GM19328 (cell line): ENCODE data around the gene KRT13.

ENCODE experiments used
- ATAC-seq: cut with Tn5 transposase; IDR thresholded peaks from one replicate; pipeline ENCODE4 v1.9.1; 2021; ENCODE audit warnings: mild to moderate bottlenecking, moderate library complexity; ENCODE audit not compliant: unreplicated experiment

Gene KRT13

DNA sequence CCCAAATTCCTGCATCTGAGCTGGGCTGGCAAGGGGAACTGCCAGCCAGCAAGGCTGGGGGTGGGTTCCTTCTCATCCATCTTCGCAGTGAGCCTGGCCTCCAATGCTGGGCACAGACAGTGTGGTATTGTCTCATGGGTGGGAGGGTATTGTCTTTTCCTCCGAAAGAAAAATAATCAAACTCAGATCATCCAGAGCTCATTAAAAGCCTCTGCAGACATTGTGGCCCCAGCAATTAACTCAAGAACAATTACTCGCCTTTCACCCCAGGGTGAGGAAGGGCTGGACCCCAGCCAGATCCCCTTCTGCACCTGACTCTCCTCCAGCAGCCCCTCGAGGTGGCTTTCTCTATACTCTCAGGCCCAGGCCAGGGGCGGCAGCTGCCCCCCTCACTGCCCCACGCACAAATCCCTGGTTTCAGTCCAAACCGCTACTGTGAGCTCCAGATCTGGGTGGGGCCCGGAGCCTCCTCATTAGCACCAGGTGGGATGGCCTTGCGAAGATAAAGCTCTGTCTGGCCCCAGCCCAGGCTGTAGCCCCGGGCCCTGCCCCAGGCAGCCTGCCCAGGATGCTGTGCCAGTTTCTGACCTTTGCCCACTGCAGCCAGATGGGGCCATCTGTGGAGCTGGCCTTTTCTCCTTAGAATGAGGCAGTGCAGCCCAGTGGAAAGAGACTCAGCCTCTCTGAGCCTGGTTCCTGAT, 15.6 kb upstream of the KRT13 start:
- ATAC-seq, result no peak

DNA sequence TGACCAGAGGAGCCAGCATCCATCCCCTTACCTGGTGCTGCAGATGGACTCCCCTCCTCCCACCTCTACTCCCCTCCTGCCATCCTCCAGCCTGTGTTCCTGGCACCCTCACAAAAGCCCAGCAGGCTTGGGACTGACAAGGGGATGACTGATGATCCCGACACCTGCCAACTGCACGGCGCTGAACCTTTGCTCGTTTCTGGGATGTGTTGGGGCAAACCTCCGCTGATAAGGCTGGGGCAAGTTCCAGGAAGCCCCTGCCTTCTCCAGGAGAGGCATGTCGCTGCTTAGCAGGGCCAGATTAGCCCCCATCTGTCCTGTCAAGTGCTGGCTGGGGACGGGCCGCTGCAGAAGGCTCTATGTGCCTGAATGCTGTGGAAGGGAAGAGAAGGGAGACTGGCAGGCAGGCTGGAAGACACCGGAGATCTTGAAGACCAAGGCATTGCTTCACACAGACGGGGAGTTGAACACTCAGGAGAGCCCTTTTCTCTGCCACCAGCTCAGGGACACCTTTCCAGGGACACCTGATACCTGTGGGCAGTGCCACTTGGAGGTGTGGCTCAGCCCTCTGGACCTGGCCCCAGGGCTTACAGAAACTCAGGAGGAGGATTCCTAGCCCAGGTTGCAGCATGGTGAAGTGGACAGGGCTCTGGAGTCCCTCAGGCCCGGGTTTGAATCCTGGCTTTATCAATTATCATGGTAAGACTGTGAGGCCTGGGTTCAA, 14.3 kb upstream of the KRT13 start:
- no peak for ATAC-seq

DNA sequence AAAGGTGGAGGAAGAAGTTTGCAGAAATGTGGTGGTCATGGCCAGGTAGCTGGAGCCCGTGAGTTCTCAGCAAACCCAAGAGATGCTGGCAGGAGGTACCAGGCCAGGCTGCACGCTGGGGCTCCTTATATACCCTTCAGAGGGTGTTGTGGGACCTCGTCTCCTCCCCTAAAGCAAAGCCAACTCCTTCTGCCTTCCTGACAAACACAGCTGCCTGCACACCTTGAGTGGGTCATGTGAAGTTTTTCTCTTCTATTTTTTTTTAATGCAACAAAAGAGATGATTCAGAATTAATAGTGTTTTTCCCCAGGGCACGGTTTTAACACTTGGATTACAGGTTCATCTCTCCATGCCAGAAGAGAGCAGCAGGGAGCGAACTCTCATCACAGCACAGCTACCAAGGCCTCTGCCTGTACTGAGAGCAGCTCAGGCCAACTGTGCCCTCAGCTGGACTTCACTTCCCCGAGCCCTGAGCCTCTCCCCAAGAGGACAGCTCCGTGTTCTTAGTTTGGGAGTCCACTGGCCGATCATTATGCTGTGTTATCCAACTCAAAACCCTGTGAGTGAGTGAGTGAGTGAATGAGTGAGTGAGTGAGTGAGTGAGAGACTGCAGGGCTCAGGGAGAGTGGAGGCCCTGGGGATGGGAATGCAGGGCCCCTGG, 13.5 kb upstream of the KRT13 start, which contains the start of gene KRT15:
Gene KRT15, minus strand, starts transcription at position 102 of the 661 bp plus-strand sequence. Its CDS starts 63 bp downstream, at position 39.
- ATAC-seq, result no peak

DNA sequence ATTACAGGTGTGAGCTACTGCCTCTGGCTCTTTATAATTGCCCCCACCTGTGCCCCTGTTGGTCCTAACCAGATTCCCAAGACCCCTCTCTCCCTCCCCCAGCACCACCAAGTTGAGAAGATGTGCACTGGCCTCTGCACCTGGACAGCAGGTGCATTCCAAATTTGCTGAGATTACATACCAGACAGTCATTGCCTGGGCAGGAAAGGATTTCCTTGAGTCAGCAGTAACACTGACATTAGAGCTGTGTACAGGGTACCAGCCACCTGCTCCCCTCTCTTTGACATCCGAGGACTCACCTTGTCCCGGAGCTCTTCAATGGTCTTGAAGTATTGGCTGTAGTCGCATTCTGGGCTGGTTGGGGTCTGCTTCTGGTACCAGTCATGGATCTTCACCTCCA, 12.6 kb upstream of the KRT13 start:
- ATAC-seq, result no peak

DNA sequence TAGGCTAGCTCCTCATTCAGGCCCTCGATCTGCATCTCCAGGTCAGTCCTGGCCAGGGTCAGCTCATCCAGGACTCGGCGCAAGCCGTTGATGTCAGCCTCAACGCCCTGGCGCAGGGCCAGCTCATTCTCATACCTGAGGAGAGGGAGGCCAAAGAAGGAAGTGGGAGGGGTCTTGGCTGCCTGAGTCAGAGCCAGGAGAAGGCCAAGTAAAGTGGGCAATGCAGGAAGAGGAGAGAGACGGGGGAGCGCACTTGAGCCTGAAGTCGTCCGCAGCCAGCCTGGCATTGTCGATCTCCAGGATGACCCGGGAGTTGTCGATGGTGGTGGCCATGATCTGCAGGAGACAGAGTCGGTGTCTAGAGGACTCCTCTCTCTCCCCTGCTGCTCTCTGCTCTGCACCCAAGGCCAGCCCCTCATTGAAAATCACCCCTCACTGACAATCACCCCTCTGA, 11.4 kb upstream of the KRT13 start:
- ATAC-seq, result no peak

DNA sequence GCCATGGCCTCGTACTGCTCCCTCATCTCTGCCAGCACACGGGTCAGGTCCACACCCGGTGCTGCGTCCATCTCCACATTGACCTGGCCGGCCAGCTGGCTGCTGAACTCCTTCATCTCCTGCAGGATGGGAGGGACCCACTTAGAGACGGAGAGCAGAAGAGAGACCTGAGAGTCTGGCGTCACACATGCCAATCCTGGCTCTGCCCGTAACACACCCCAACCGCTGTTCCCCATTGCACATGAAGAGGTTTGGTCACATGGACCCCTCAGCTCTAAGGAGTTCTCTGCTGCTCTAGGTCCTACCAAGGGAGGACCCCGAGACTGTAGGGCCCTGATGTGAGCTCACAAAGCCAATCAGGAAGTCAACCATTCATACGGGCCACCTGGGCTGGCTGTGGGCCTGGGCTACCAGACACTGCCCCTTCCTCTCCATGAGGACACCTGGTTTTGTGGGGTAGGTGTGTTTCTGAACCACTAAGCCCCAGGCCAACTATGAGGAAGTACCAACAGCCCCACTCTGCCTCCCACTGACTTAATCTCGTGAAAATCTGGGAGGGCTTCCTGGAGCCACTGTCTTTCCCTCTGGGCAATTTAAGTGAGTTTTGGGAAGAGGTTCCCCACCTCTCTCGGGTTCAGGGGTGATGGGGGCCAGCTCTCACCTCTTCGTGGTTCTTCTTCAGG, 10.9 kb upstream of the KRT13 start:
- ATAC-seq, result no peak

DNA sequence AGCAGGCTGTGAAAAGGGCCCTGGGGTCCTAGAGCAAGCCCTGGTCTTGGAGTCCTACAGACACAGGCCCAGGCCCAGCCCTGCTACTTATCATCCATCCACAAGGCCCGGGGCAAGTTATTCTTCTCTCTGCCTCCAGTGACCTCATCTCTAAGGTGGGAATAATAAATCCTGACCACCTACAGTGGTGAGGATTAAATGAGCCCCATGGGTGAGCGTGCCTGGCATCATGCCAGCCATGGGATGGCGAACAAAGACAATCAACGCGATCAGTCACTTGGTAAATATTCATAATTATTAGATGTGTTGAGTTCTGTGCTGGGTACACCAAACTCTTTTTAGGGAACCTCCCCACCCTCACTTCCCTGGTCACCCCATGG, 7.7 kb upstream of the KRT13 start:
- no peak for ATAC-seq

DNA sequence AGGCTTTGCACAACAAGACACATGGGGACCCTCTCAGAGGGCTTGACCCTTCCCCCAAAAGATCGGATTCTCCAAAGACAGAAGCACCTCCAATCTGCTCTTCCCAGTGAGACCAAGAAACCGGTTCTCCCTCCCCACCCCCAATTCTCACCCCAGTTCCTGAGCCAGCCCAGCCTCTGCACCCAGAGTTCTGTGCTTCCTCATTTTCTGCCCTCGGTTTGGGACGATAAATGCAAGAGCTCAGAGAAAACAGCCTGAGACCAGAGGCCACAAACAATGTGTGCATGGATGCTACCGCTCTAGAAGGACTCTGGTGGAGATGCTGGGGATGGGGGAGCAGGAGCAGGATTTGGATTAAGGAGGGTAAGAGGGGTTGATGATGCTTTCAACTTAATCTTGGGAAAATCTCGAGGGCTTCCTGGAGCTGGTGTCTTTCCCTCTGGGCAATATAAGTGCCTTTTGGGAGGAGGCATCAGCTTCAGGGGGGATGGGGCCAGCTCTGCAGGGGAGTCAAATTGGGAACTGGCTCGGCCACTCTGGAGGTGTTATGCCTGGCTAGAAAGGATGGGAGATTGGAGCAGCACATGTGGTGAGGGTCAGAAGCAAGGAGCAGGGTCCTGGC, 7.2 kb upstream of the KRT13 start:
- ATAC-seq, result no peak

DNA sequence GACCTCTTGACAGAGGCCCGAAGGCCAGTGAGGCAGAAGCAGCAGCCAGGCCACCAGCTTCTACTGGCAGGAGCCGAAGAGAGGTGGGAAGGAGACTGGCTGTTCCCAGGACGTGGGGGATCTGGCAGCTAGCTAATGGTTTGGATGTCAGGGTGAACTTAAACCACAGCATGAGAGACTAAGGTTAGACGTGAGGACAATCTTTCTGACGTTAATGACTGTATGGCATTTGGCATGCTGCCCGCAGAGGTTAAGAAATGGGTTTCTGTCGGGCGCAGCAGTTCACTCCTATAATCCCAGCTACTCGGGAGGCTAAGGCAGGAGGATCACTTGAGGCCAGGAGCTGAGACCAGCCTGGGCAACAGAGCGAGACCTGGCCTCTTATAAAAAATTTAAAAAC, 6.3 kb upstream of the KRT13 start:
- ATAC-seq, result no peak

DNA sequence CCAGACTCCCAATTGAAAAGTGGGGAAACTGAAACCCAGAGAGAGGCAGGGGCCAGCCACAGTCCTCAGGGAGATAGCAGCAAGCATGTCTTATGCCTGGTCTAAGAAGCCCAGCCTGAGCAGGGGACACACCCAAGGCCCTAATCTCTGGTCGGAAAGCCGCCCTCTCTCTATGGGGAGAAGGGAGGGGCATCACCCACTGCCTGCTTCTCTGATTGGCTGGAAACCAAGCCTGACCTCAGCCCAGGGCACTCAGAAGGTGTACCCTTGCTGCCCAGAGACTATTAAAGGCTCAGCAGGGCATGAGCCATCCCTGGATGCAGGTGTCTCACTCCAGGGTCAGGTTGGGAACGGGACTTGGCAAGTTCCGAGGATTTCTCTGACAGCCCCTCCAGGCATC, 5.7 kb upstream of the KRT13 start:
- ATAC-seq, result no peak

DNA sequence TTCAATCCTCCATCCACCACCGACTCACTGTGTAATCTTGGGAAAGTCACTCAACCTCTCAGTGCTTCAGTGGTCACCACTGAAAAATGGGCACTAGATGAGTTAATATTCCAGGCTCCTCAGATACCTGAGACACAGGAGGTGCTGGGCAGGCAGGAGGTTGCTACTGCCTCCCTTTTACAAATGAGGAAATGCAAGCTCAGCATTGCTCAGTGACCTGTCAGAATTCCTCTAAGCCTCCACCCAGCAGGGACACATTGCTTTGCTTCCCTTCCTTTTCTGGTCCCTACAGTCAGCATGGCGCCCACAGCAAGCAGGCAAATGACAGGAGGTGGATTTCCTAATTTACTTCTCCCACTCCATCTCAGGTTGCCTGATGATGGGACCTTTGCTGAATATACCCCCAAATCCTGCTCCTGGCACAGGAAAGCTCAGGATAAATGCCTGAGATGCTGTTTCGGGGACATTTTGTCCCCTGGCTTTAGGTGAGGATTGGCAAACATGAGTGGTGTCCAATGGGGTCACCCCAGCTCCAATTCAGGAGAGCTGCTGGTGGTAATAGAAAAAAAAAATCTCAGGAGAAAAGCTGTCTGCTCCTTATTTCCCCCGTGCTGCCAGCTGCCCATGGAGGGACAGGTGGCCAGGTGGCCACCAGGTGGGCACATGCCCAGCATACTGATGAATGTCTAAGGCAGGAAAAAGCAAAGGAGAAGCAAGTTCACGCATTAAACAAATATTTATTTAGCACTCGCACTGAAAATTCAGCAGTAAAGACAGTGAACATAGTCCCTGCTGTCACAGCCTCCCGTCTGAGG, 5.0 kb upstream of the KRT13 start:
- no peak for ATAC-seq

DNA sequence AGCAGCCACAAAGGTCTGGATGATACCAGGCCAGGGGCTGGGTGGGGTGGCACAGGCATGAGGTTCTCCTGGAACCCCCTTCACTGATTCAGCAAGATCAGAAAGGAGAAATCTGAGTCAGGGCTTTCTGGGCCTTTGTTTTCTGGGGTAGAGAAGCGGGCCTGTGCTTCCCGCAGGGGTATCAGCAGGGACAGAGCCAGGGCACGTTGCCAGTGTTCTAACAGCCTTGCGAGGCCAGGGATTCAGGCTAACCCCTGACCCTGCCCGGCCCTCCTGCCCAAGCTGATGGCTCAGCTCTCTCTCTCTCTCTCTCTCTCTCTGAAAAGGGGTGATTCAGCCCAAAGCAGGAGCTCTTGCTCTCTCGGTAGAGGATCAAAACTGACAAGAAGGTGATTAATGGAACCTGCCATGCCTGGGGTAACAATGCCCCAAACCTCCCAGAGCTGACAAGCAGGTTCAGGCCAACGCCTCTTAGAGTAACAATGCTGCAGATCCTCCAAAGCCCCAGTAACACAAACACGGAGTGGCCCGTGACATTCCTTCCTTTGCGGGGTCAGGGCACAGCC, 2.0 kb upstream of the KRT13 start:
- no peak for ATAC-seq

DNA sequence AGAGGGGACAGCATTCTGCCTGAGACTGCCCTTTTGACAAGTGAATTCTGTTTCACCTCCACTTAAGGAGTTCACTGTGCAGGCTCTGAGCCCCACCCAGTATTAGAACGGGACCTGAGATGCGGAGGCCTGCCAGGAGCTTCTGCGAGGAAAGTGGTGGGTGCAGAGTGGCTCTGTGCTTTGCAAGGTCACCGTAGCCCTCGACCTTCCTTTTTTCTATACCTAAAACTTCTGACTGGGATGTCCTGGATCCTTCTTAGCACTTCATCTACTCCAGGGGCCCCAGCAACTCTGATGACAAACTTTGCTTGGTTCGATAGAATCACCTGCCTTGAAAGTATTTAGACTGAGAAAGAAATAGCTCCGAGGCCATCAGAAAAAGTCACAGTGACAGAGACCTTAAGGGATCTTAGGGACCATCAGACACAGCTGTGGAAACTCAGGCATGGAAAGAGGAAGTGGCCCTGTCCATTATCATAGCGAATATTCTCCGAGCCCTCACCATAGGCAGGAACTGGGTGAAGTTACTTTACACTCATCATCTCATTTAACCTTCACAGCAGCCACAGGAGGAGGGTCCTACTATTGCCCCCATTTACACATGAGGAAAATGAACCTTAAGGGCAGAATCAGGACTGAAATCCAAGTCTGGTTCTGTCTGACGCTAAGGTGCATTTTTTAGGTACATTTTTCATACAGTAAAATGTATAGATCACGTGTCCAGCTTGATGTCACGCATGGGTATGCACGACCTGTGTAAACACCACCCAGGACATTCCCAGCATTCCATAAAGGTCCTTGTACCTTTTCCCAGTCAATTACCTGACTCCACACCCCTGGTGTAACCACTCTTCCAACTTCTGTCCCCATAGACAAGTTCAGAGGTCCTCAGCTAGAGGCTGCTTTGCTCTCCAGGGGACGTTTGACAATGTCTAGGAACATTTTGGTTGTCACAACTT, 676 bp upstream of the KRT13 start:
- ATAC-seq, result no peak

DNA sequence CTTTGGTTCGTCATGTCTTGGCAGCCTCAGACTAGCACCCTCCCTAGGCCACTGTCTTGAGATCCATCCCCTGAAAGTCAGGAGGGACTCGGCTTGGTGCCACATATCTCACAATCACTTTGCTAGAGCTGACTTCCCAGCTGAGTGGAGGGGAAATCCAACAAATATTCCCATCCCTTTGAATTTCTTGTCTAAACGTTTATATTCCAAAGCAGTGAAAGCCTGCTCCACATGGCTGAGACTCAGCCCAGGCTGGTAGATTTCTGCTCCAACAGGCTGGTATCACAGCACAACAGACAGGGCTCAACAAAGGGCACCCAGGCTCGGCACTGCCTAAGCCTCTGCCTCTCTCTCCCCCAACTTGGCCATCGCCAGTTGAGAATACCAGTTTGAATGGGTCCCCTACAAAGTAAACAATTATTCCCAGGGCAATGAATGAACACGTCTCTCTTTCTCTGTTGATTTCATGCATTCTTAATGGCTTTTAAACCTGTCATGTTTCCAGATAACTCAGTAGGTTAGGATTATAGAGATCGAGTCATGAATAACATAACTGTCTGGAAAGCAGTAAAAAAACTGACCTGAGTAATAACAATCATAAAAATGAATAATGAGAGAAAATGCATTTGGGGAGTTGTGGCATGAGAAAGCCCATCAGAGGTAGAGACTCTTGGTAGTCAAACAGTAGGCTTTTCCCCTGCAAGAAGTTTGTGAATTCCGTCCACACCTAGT, 1.0 kb downstream of the KRT13 start:
- no peak for ATAC-seq

DNA sequence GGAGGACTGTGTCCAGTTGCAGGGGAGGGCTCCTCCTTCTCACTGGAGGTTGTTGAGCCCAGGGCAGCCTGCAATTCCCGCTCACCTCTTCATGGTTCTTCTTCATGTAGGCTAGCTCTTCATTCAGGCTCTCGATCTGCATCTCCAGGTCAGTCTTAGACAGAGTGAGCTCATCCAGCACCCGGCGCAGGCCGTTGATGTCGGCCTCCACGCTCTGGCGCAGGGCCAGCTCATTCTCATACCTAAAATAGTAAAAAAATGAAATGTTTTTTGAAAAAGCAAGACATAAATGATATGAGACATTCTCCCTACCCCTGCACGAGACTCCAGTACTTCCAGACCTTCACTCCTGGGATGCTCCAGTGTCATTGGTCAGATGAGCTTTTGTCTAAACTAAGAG, 2.2 kb downstream of the KRT13 start:
- ATAC-seq, result no peak

DNA sequence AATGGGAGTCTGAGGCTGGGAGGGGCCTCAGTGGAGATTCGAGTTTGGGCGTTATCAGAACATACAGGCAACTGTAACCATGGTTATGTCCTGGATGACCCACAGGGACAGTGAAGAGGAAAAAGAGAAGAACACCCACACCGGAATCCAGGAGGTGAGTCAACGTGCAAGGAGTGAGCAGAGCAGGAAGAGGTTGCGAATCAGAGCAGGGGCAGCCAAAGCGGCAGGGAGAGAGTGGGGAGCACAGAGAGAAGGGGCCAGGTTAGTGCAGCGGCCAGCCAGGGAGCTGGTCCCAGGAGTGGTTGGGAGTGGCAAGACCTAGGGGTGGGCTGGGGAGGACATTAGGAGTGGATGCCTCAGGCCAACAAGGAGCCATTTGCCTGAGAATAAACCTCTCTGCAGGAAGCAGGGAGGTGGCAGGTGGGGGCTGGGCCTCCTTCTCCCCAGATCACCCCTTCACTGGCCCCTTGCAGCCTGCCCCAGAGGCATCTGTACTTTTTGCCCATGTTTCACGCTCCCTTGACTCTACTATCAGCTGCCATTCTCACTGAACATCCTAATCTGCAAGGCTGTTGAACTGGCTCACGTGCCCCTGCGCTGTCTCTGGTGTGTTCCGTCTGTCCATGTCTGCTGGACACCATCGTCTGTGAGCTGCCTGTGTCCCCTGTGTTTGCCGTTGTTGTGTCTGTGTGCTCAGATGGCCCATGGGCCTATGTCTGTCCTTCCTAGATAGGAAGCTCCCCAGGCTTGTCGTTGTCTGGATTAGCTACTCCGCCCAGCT, 5.1 kb downstream of the KRT13 start:
- no peak for ATAC-seq

DNA sequence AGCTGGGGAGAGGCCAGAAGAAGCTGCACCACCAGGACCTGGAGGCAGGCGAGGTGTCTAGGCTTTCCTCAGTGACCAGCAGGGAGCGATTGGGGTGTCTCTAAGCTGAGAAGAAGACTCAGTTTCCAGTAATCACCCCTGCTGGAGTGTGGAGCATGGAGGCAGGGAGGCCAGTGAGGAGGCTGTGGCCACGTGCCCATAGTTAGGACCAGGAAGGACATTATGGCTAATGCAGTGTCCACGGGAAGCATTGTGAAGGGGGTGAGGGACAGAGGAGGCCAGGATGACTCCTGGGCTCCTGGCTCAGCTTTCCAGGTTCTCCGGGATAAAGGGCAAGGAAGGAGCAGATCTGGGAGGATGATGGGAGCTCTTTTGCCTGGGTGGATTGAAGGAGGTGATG, 5.7 kb downstream of the KRT13 start:
- no peak for ATAC-seq
